Thyroid gland (tissue), 4 donors: ENCODE measurements around the gene FARS2.

Experiments used
- POLR2A ChIP-seq, 2 donors: fragments of 450-650 bp; IDR thresholded peaks; one replicate each; pipeline ENCODE4 v1.6.1; 2017; ENCODE audit warnings: antibody characterized with exemption in 2 of 2, mild to moderate bottlenecking in 2 of 2, moderate library complexity in 1 of 2
- TF ChIP-seq, protein P1 (sequence below), 6 experiments: fragments of 200-600 bp in 3 of 6; fragments of 450-650 bp in 3 of 6; sonication (generic) in 3 of 6; IDR thresholded peaks; one replicate each; pipeline ENCODE4 v1.5.1; 2016 to 2019; ENCODE audit warnings: antibody characterized with exemption in 6 of 6, mild to moderate bottlenecking in 2 of 6, inconsistent platforms in 1 of 6, moderate library complexity in 1 of 6

DNA sequence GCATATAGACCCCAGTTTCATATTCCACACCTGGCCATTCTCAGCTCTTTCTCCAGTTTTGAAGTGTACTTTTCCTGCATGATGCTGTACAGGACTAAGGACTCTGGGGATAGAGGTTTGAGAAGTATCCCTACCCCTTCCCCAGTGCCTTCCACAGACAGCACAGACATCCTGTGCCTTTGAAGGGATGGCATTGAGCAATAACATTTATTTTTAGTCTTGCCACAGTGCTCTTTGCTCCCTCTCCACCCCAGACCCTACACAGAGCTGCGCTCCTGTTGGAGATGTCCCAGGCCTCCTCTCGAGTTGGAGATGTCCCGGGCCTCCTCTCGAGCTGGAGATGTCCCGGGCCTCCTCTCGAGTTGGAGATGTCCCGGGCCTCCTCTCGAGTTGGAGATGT is 275.8 kb downstream of the FARS2 start:
- TF ChIP-seq POLR2A (IDR thresholded peaks at IDR 0.05): no peak
- TF ChIP-seq, protein P1, sequence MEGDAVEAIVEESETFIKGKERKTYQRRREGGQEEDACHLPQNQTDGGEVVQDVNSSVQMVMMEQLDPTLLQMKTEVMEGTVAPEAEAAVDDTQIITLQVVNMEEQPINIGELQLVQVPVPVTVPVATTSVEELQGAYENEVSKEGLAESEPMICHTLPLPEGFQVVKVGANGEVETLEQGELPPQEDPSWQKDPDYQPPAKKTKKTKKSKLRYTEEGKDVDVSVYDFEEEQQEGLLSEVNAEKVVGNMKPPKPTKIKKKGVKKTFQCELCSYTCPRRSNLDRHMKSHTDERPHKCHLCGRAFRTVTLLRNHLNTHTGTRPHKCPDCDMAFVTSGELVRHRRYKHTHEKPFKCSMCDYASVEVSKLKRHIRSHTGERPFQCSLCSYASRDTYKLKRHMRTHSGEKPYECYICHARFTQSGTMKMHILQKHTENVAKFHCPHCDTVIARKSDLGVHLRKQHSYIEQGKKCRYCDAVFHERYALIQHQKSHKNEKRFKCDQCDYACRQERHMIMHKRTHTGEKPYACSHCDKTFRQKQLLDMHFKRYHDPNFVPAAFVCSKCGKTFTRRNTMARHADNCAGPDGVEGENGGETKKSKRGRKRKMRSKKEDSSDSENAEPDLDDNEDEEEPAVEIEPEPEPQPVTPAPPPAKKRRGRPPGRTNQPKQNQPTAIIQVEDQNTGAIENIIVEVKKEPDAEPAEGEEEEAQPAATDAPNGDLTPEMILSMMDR (IDR thresholded peaks at IDR 0.05): no peak
